ENCODE measurements around the gene PRRC2C.
"Not testable (repeated sequence)": the region's sequence is repeated elsewhere in the genome, so short reads cannot be mapped to it uniquely, and the experiment has no call there.

The PRRC2C gene

DNA sequence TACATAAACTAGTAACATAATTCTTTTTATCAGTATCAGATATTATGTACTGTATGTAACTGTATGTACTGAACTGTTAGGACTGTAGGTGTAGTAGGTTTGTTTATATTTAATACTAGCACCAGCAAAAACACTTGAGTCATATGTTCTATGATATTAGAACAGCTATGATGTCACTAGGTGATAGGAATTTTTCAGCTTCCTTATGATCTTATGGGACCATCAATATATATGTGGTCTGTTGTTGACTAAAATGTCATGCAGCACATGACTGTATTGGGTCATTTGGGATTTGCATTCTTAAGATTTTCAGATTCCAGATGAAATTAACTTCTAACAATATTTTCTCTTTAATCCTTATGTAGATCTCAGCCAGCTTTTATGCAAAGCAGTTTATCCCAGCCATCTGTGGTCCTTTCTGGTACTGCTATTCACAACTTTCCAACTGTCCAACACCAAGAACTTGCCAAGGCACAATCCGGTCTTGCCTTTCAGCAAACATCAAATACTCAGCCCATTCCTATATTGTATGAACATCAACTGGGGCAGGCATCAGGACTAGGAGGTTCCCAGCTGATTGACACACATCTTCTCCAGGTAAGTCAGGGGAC, 98.4 kb downstream of the PRRC2C start:
- no peak for DNase-seq (ENCODE audit: low read depth in 3 of 3)

GRCh38 chr1:171585715-171586114, 100.4 kb downstream of the PRRC2C start:
- DNase-seq (ENCODE audit: low read depth in 3 of 3), result no peak

DNA sequence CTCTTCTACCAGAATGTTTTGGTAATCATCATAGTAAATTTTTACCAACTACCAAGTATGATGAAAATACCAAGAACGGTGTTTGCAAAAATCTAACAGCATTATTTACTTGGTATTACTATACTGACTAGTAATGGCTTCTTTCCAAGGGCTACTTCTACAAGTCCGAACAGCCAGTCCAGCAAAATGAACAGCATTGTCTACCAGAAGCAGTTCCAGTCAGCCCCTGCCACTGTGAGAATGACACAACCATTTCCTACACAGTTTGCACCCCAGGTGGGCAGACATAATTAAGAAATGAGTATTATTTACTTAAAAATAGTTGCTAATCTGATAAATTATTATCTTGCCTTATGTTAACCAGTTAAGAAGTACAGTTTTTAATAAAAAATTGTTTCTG, 102.9 kb downstream of the PRRC2C start:
- no peak for DNase-seq (ENCODE audit: low read depth in 3 of 3)

DNA sequence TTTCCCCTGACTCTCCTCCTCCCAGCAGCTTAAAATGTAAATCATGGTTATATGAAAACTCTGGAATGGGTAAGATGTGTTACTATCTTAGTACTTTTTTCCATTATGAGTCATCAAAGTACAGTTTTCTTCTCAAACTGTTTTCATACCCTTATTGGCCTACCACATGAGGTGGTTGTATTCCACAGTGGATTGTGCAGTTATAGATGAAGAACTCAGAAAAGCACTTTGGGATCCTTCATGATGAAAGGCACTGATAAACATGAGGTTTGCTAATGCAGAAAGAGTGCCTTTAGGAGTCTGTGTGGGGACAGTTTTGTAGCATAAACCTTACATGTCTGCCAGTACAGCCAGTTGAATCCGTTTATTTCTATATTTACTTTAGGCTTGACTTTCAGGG, 104.7 kb downstream of the PRRC2C start:
- no peak for DNase-seq (ENCODE audit: low read depth in 3 of 3)

GRCh38 chr1:171595324-171595723, 110.0 kb downstream of the PRRC2C start:
- no peak for DNase-seq (ENCODE audit: low read depth in 3 of 3)

GRCh38 chr1:171596119-171596518, 110.8 kb downstream of the PRRC2C start:
- no peak for DNase-seq (ENCODE audit: low read depth in 3 of 3)

DNA sequence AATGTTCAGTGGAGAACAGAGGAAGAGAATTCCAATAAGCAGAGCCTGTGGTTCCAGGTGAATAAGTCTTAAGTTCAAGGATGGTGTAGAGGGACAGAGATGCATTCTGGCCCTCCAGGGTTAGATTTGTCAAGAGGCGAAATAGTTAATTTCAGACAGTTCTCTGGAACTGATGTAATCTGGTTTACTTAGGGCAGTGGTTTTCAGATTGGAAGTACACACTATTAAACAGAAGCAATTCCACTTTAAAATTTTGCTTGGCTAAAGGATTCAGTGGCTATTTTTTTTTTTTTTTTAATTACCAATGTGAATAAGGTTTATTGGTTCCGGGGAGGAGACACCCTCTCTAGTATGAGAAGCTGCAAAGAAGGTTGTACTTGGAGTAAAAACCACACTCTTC, 111.4 kb downstream of the PRRC2C start:
- no peak for DNase-seq (ENCODE audit: low read depth in 3 of 3)

DNA sequence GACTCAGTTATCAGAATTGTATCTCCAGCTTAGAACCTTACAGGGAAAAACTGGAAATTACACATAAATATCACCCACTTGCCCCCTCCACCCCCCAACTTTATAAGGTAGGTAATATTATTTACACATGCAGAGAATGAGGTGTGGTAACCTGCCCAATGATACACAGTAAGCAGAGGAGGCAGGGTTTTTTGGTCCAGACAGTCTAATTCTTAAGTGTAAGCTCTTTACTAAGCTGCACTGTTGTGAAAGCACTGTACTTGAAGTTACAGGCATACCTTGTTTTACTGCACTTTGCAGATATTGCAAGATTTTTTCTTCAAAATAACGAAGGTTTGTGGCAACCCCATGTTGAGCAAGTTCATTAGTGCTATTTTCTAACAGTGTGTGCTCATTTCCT, 111.9 kb downstream of the PRRC2C start:
- no peak for DNase-seq (ENCODE audit: low read depth in 3 of 3)

DNA sequence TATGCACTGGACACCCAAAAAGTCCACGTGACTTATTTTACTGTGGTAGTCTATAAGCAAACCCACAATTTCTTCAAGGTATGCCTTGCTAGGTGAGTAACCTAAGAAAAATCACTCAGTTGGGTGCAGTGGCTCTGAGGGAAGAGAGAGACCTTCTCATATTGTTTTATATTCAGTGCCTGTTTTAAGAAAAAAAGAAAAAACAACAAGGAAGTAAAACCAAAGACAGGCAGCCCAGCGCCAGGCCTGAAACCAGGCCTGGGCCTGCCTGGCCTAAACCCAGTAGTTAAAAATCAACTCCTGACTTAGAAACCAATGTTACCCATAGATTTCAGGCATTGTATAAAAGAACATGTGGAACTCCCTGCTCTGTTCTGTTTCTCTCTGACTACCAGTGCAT, 115.0 kb downstream of the PRRC2C start:
- not testable (repeated sequence) for DNase-seq (ENCODE audit: low read depth in 3 of 3)

DNA sequence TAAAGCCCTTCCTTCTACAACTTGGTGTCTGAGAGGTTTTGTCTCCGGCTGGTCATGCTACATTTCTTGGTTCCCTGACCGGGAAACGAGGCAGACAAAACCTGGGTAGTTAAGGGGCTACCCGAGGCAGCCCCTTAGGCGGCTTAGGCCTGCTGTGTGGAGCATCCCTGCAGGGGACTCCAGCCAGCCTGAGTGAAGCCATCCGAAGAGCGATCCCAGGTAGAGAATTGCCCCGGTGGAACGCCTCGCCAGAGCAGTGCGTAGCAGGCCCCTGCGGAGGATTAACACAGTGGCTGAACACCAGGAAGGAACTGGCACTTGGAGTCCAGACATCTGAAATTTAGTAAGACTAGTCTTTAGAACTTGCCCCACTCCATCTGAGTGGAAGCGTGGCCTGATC, 115.5 kb downstream of the PRRC2C start:
- DNase-seq (ENCODE audit: low read depth in 3 of 3), result no peak

GRCh38 chr1:171603042-171603441, 117.7 kb downstream of the PRRC2C start:
- DNase-seq (ENCODE audit: low read depth in 3 of 3), result not testable (repeated sequence)

- no peak for DNase-seq (ENCODE audit: low read depth in 3 of 3)
Measured at GRCh38 chr1:171606402-171606941, 121.1 kb downstream of the PRRC2C start.

DNA sequence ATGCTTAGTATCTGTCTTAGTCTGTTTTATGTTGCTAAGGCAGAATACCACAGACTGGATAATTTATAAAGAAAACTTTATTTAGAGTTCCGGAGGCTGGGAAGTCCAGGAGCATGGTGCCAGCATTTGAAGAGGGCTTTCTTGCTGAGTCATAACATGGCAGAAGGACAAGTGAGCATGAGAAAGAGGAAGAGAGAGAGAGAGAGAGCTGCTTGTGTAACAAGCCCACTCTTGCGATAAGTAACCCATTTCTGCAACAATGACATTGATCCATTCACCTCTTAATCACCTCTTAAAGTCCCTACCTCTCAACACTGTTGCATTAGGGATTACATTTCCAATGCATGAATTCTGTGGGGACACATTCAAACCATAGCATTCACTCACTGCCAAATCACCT, 125.1 kb downstream of the PRRC2C start:
- DNase-seq (ENCODE audit: low read depth in 3 of 3), result no peak

DNA sequence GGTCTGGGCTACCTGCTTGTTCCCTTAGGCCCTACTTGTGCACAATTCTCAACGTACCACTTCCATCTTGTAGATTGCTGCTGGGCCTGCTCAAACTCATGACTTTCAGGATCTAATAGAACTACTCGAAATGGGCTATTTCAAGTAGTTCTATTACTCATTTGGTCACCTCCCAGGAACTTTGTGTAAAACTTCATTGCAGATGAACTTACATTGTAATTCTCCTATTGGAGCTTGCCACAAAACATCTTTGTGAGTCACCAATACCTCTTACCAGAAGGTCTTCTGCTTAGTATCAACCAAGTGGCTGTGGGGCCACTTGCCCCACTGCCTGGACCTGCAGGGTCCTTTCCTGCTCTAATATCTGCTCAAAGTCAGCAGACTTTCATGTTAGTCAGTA, 126.0 kb downstream of the PRRC2C start:
- no peak for DNase-seq (ENCODE audit: low read depth in 3 of 3)

GRCh38 chr1:171613282-171613681, 128.0 kb downstream of the PRRC2C start:
- DNase-seq (ENCODE audit: low read depth in 3 of 3), result no peak

DNA sequence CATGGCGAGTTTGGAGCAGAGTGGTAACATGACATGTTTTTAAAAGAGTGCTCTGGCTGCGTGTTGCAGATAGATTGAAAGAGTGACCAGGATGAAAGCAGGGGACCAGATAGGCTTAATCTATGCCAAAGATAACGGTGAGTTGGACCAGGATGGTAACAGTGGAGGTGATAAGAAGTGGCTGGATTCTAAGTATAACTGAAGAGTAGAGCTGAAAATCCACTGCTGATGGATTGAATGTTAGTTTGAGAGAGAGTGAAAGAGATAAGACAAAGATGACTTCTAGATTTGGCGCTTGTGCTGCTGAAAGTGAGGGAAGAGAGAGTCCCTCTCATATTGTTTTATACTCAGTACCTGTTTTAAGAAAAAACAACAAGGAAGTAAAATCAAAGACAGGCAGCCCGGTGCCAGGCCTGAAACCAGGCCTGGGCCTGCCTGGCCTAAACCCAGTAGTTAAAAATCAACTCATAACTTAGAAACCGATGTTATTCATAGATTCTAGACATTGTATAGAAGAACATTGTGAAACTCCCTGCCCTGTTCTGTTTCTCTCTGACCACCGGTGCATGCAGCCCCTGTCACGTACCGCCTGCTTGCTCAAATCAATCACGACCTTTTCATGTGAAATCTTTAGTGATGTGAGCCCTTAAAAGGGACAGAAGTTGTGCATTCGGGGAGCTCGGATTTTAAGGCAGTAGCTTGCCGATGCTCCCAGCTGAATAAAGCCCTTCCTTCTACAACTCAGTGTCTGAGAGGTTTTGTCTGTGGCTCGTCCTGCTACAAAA, 130.0 kb downstream of the PRRC2C start:
- DNase-seq (ENCODE audit: low read depth in 3 of 3), result not testable (repeated sequence)

DNA sequence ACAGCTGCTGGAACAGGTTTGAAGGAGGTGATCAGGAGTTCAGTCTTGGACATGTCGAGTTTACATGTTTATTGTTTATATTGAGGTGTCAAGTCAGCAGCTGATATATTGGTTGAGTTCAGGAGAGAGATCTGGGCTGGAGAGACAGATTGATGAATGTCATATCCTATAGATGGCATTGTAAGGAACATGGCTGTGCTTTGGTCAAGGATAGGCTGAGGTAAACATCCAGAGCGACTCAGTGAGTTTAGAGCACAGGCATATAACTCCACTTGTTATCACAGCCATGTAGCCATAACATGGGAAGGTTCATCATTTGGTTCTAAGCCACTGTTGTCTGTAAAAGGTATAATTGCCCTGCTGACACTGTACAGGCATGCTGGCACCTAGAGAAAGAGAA, 131.3 kb downstream of the PRRC2C start:
- DNase-seq (ENCODE audit: low read depth in 3 of 3), result no peak

DNA sequence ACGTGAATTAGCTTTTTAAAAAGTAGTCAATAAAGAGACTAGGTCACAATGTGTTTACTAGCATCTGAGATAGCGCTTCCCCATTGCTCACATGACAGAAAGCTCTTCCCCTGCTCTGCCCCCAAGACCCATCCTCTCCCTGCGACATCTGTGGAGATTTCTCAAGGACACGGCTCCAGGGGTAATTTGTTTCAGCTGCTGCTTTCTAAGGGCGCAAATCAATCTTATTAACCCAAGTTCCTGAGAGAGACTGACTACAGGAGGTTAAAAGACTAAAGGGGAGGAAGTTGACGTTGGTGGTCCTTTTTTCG, 136.8 kb downstream of the PRRC2C start, which contains the start of gene MYOCOS:
TSS of gene MYOCOS (plus strand) at position 92 of the 311 bp plus-strand sequence. CDS start 1,641 bp downstream, outside the sequence.
- DNase-seq (ENCODE audit: low read depth in 3 of 3), result no peak

GRCh38 chr1:171623651-171624331, 138.5 kb downstream of the PRRC2C start:
- DNase-seq (ENCODE audit: low read depth in 3 of 3), result no peak

GRCh38 chr1:171625225-171625624, 139.9 kb downstream of the PRRC2C start:
- no peak for DNase-seq (ENCODE audit: low read depth in 3 of 3)

DNA sequence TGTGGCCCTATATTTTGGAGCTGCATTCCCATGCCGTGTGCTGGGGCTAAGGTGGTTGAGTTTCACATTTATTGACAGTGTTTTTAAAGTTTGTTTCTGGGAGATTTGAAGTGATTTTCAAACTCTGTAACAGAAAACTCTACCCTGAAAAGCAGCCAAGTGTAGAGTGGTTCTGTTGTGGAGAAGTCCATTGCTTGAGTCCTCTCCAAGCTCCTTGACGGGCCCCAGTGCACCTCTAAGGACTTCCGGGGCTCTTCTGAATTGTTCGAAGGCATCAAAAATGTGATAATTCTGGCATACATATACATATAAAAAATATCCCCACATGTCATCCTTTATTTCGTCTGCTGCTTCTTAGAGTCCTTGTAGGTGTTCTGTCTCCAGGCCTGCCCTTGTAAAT, 141.7 kb downstream of the PRRC2C start:
- no peak for DNase-seq (ENCODE audit: low read depth in 3 of 3)

GRCh38 chr1:171628225-171628624, 142.9 kb downstream of the PRRC2C start:
- no peak for DNase-seq (ENCODE audit: low read depth in 3 of 3)

DNA sequence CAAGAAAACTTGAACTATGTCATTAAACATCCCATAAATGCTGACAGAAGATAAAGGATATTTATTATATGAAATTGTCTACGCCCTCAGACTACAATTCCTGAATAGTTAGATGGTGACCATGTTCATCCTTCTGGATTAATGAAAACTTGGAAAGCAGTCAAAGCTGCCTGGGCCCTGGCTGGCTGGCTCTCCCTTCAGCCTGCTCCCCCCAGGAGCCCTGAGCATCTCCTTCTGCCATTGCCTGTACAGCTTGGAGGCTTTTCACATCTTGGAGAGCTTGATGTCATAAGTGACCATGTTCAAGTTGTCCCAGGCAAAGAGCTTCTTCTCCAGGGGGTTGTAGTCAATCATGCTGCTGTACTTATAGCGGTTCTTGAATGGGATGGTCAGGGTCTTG, 150.3 kb downstream of the PRRC2C start:
- DNase-seq (ENCODE audit: low read depth in 3 of 3), result no peak

Data from stimulated activated CD4-positive, alpha-beta T cell treated with anti-CD3 and anti-CD28 coated beads, TNF-alpha, amount 100 ng/mL, for 48 hours (primary cell).